Stimulated activated CD8-positive, alpha-beta memory T cell treated with anti-CD3 and anti-CD28 coated beads, Interleukin-15, amount 100 ng/mL, for 4 hours (primary cell): Measurements from ENCODE around the gene DNER.

Source experiments
- DNase-seq, 2 donors: peaks; one replicate each; pipeline ENCODE4 v3.0.0-alpha.2; 2020; ENCODE audit warnings: low read depth in 2 of 2

DNER gene

GRCh38 chr2:229443141-229443540, 271.2 kb downstream of the DNER start:
- no peak for DNase-seq

GRCh38 chr2:229438430-229439159, 275.8 kb downstream of the DNER start:
- DNase-seq, result no peak

- DNase-seq, result no peak
Measured at GRCh38 chr2:229437467-229437866, 276.9 kb downstream of the DNER start.

- no peak for DNase-seq
Measured at GRCh38 chr2:229434187-229434586, 280.2 kb downstream of the DNER start.

- no peak for DNase-seq
Measured at GRCh38 chr2:229433351-229433750, 281.0 kb downstream of the DNER start.

- no peak for DNase-seq
Measured at GRCh38 chr2:229431327-229431954, 282.9 kb downstream of the DNER start.

- no peak for DNase-seq
Measured at GRCh38 chr2:229429589-229429988, 284.8 kb downstream of the DNER start.

GRCh38 chr2:229426464-229426863, 287.9 kb downstream of the DNER start:
- no peak for DNase-seq

- no peak for DNase-seq
Measured at GRCh38 chr2:229425598-229425997, 288.8 kb downstream of the DNER start.

- no peak for DNase-seq
Measured at GRCh38 chr2:229422063-229422462, 292.3 kb downstream of the DNER start.

GRCh38 chr2:229419158-229419557, 295.2 kb downstream of the DNER start:
- no peak for DNase-seq

- no peak for DNase-seq
Measured at GRCh38 chr2:229417916-229418315, 296.4 kb downstream of the DNER start.

GRCh38 chr2:229417176-229417575, 297.2 kb downstream of the DNER start:
- no peak for DNase-seq

- DNase-seq, result no peak
Measured at GRCh38 chr2:229416116-229416694, 298.1 kb downstream of the DNER start.

GRCh38 chr2:229414631-229415030, 299.7 kb downstream of the DNER start:
- no peak for DNase-seq

GRCh38 chr2:229412686-229413085, 301.7 kb downstream of the DNER start:
- DNase-seq, result no peak

GRCh38 chr2:229410946-229411345, 303.4 kb downstream of the DNER start:
- DNase-seq, result no peak

- DNase-seq, result no peak
Measured at GRCh38 chr2:229410264-229410663, 304.1 kb downstream of the DNER start.

- no peak for DNase-seq
Measured at GRCh38 chr2:229409751-229410181, 304.6 kb downstream of the DNER start.

- no peak for DNase-seq
Measured at GRCh38 chr2:229408962-229409361, 305.4 kb downstream of the DNER start.

- DNase-seq, result no peak
Measured at GRCh38 chr2:229408356-229408755, 306.0 kb downstream of the DNER start.

GRCh38 chr2:229407170-229407569, 307.2 kb downstream of the DNER start:
- no peak for DNase-seq

GRCh38 chr2:229405796-229406195, 308.6 kb downstream of the DNER start:
- no peak for DNase-seq
